Neural cell (in vitro differentiated cells): ENCODE results near the gene NALCN. TPM values are rescaled to one million over a fixed set of nuclear protein-coding genes. Genes with fewer than 3 reads are reported as not detected.

ENCODE experiments used
- H2AFZ ChIP-seq: fragments of 200-600, 300-800 bp; sonication (generic), shearing (Covaris generic); 2 replicates; pipeline ENCODE4 v1.6.0; 2014; ENCODE audit warnings: low read depth, mild to moderate bottlenecking, antibody characterized with exemption, low read length, moderate library complexity
- H3F3A ChIP-seq: fragments of 200-600 bp; shearing (Covaris generic); 2 replicates; pipeline ENCODE4 v1.6.1; 2016; ENCODE audit warnings: mild to moderate bottlenecking, moderate library complexity, mixed read lengths, antibody characterized with exemption, low read length; ENCODE audit not compliant: insufficient read depth, poor library complexity, severe bottlenecking
- H3K27ac ChIP-seq: fragments of 200-600, 300-800 bp; sonication (generic), shearing (Covaris generic); 2 replicates; pipeline ENCODE4 v1.5.1; 2014; ENCODE audit warnings: mild to moderate bottlenecking, low read length, moderate library complexity
- H3K27me3 ChIP-seq: fragments of 300-800, 200-600 bp; sonication (generic), shearing (Covaris generic); 2 replicates; pipeline ENCODE4 v1.6.0; 2014; ENCODE audit warnings: mild to moderate bottlenecking, low read depth, low read length, moderate library complexity; ENCODE audit not compliant: insufficient read depth
- H3K36me3 ChIP-seq: fragments of 300-800, 200-600 bp; sonication (generic), shearing (Covaris generic); 2 replicates; pipeline ENCODE4 v1.5.1; 2014; ENCODE audit warnings: mild to moderate bottlenecking, antibody characterized with exemption, low read length, moderate library complexity; ENCODE audit not compliant: insufficient read depth
- H3K4me2 ChIP-seq: fragments of 300-800, 200-600 bp; sonication (generic), shearing (Covaris generic); 2 replicates; pipeline ENCODE4 v1.6.0; 2014; ENCODE audit warnings: mild to moderate bottlenecking, low read length
- H3K4me3 ChIP-seq: fragments of 300-800, 200-600 bp; sonication (generic), shearing (Covaris generic); 2 replicates; pipeline ENCODE4 v1.5.1; 2014; ENCODE audit warnings: mild to moderate bottlenecking, low read length, moderate library complexity
- H3K79me2 ChIP-seq: fragments of 200-600 bp; shearing (Covaris generic); replicated peaks from 2 replicates; pipeline ENCODE4 v1.6.0; 2014; ENCODE audit warnings: mild to moderate bottlenecking, low read length, moderate library complexity; ENCODE audit not compliant: insufficient read depth
- H3K9ac ChIP-seq: fragments of 300-800, 200-600 bp; sonication (generic), shearing (Covaris generic); 2 replicates; pipeline ENCODE4 v1.6.1; 2016; ENCODE audit warnings: mild to moderate bottlenecking, low read length, mixed read lengths
- H3K9me2 ChIP-seq: fragments of 200-600 bp; shearing (Covaris generic); 2 replicates; pipeline ENCODE4 v1.6.1; 2016; ENCODE audit warnings: mild to moderate bottlenecking, low read length, mixed read lengths; ENCODE audit not compliant: insufficient read depth
- H3K9me3 ChIP-seq: fragments of 200-600, 300-800 bp; sonication (generic), shearing (Covaris generic); 2 replicates; pipeline ENCODE4 v1.6.1; 2016; ENCODE audit warnings: mild to moderate bottlenecking, mixed run types, low read length, moderate library complexity, mixed read lengths
- H4K20me1 ChIP-seq: fragments of 200-600 bp; shearing (Covaris generic); 2 replicates; pipeline ENCODE4 v1.6.1; 2016; ENCODE audit warnings: mild to moderate bottlenecking, mixed run types; ENCODE audit not compliant: insufficient read depth
- CTCF ChIP-seq: fragments of 450-650 bp; IDR thresholded peaks from 2 replicates; pipeline ENCODE4 v1.5.1; 2014; ENCODE audit warnings: antibody characterized with exemption, mild to moderate bottlenecking, moderate library complexity; ENCODE audit not compliant: poor library complexity, severe bottlenecking
- EP300 ChIP-seq: fragments of 450-650 bp; conservative IDR thresholded peaks from 2 replicates; pipeline ENCODE4 v1.6.1; 2014; ENCODE audit warnings: antibody characterized with exemption, mild to moderate bottlenecking, moderate library complexity; ENCODE audit not compliant: poor library complexity, severe bottlenecking
- EZH2 ChIP-seq: fragments of 200-600, 300-800 bp; shearing (Covaris generic), sonication (generic); IDR thresholded peaks from 2 replicates; pipeline ENCODE4 v1.6.1; 2014; ENCODE audit warnings: antibody characterized with exemption, low read length, borderline replicate concordance, mild to moderate bottlenecking; ENCODE audit not compliant: insufficient read depth, poor library complexity, severe bottlenecking
- MXI1 ChIP-seq: fragments of 450-650 bp; conservative IDR thresholded peaks from 2 replicates; pipeline ENCODE4 v1.6.1; 2014; ENCODE audit warnings: antibody characterized with exemption, mild to moderate bottlenecking; ENCODE audit not compliant: poor library complexity, severe bottlenecking
- POLR2AphosphoS5 ChIP-seq: IDR thresholded peaks from 2 replicates; pipeline ENCODE4 v1.6.1; 2012
- RAD21 ChIP-seq: fragments of 450-650 bp; conservative IDR thresholded peaks from 2 replicates; pipeline ENCODE4 v1.6.1; 2014; ENCODE audit warnings: antibody characterized with exemption, mild to moderate bottlenecking, moderate library complexity
- REST ChIP-seq: IDR thresholded peaks from 2 replicates; pipeline ENCODE4 v1.6.1; 2012; ENCODE audit warnings: borderline replicate concordance
- SMC3 ChIP-seq: fragments of 450-650 bp; conservative IDR thresholded peaks from 2 replicates; pipeline ENCODE4 v1.6.1; 2014; ENCODE audit warnings: antibody characterized with exemption, mild to moderate bottlenecking, moderate library complexity; ENCODE audit not compliant: poor library complexity
- TAF1 ChIP-seq: IDR thresholded peaks from 2 replicates; pipeline ENCODE4 v1.6.1; 2012; ENCODE audit warnings: low read depth
- polyA plus RNA-seq: library from polyadenylated mRNA; depleted of rRNA; stranded (reverse); fragments of >200 nt; gene quantifications from 2 replicates; pipeline ENCODE4 v1.2.3, GENCODE V29; 2014

NALCN gene
- polyA plus RNA-seq, 1 donor from 2014 or later: 24.1 TPM

GRCh38 chr13:101049166-101049850 lies 367.0 kb downstream of the NALCN start:
- Histone ChIP-seq H2AFZ (no peak overlapping the region), H3K9ac (no peak overlapping the region)
- TF ChIP-seq POLR2AphosphoS5 (no peak), CTCF (no peak), REST (no peak), EP300 (no peak), MXI1 (no peak), SMC3 (no peak), EZH2 (no peak), RAD21 (no peak), TAF1 (no peak)

GRCh38 chr13:101036546-101036945 lies 379.8 kb downstream of the NALCN start:
- Histone ChIP-seq H3K9ac (no peak overlapping the region), H3K36me3 (no peaks in the 10 kb centered on the region), H2AFZ (no peak overlapping the region), H3K27ac (no peak overlapping the region), H3K27me3 (no peaks in the 10 kb centered on the region), H4K20me1 (no peaks in the 10 kb centered on the region), H3K9me3 (peaks cover 3% of the 10 kb centered on the region), H3K9me2 (no peaks in the 10 kb centered on the region), H3K79me2 (no peaks in the 10 kb centered on the region), H3K4me3 (no peak overlapping the region), H3F3A (no peaks in the 10 kb centered on the region), H3K4me2 (no peak overlapping the region)
- no peak for TF ChIP-seq REST
- no peak for TF ChIP-seq RAD21
- TF ChIP-seq TAF1: no peak
- no peak for TF ChIP-seq POLR2AphosphoS5
- no peak for TF ChIP-seq EP300
- TF ChIP-seq SMC3: no peak
- TF ChIP-seq CTCF: no peak
- TF ChIP-seq EZH2: no peak
- no peak for TF ChIP-seq MXI1

More at GRCh38 chr13:101049166-101049850, 367.0 kb downstream of the NALCN start:
- Histone ChIP-seq H3K27ac (no peak overlapping the region), H4K20me1 (no peaks in the 10 kb centered on the region), H3F3A (no peaks in the 10 kb centered on the region), H3K9me2 (no peaks in the 10 kb centered on the region), H3K9me3 (no peaks in the 10 kb centered on the region), H3K27me3 (no peaks in the 10 kb centered on the region), H3K4me3 (no peak overlapping the region), H3K4me2 (no peak overlapping the region), H3K36me3 (no peaks in the 10 kb centered on the region), H3K79me2 (no peaks in the 10 kb centered on the region)
